Neural progenitor cell (in vitro differentiated cells): ENCODE measurements around the gene GCNT1. TPM values are rescaled to one million over a fixed set of nuclear protein-coding genes. Genes with fewer than 3 reads are reported as not detected.

Source experiments
- DNase-seq: peaks from one replicate; pipeline ENCODE4 v3.0.0-alpha.2; 2016; ENCODE audit warnings: low spot score
- H2AFZ ChIP-seq: fragments of 200-600 bp; sonication (generic); replicated peaks from 2 replicates; pipeline ENCODE4 v1.6.1; 2016; ENCODE audit warnings: antibody characterized with exemption
- H3F3A ChIP-seq: fragments of 200-600 bp; sonication (generic); 2 replicates; pipeline ENCODE4 v1.6.1; 2016; ENCODE audit warnings: antibody characterized with exemption, low read depth
- H3K27ac ChIP-seq: fragments of 200-600 bp; sonication (generic); 2 replicates; pipeline ENCODE4 v1.5.1; 2016; ENCODE audit warnings: mild to moderate bottlenecking
- H3K27me3 ChIP-seq: fragments of 200-600 bp; sonication (generic); 2 replicates; pipeline ENCODE4 v1.6.1; 2016; ENCODE audit warnings: mild to moderate bottlenecking, moderate library complexity
- H3K36me3 ChIP-seq: fragments of 200-600 bp; sonication (generic); 2 replicates; pipeline ENCODE4 v1.5.1; 2016
- H3K4me1 ChIP-seq: fragments of 200-600 bp; sonication (generic); 2 replicates; pipeline ENCODE4 v1.6.1; 2016; ENCODE audit warnings: mixed run types
- H3K4me2 ChIP-seq: fragments of 200-600 bp; sonication (generic); 2 replicates; pipeline ENCODE4 v1.6.1; 2016
- H3K4me3 ChIP-seq: fragments of 200-600 bp; sonication (generic); 2 replicates; pipeline ENCODE4 v1.5.1; 2016
- H3K79me2 ChIP-seq: fragments of 200-600 bp; sonication (generic); 2 replicates; pipeline ENCODE4 v1.6.1; 2016; ENCODE audit warnings: low read depth
- H3K9ac ChIP-seq: fragments of 200-600 bp; sonication (generic); 2 replicates; pipeline ENCODE4 v1.6.1; 2016
- H3K9me3 ChIP-seq: fragments of 200-600 bp; sonication (generic); 2 replicates; pipeline ENCODE4 v1.5.1; 2016; ENCODE audit warnings: low read depth
- H4K20me1 ChIP-seq: fragments of 200-600 bp; sonication (generic); 2 replicates; pipeline ENCODE4 v1.6.1; 2016; ENCODE audit warnings: low read depth
- H3K27ac Mint-ChIP-seq: 3 replicates; pipeline ENCODE4 v1.8.0; 2021; ENCODE audit warnings: mixed read lengths
- H3K27me3 Mint-ChIP-seq: 2 replicates; pipeline ENCODE4 v1.8.0; 2022; ENCODE audit warnings: low read depth, mild to moderate bottlenecking, inconsistent platforms, moderate library complexity, mixed read lengths; ENCODE audit not compliant: insufficient read depth
- H3K36me3 Mint-ChIP-seq: 3 replicates; pipeline ENCODE4 v1.8.0; 2021; ENCODE audit warnings: mixed read lengths
- H3K4me1 Mint-ChIP-seq: 3 replicates; pipeline ENCODE4 v1.8.0; 2021; ENCODE audit warnings: mixed read lengths
- H3K4me3 Mint-ChIP-seq: 3 replicates; pipeline ENCODE4 v1.8.0; 2021; ENCODE audit warnings: mild to moderate bottlenecking, moderate library complexity, mixed read lengths
- H3K9me3 Mint-ChIP-seq: 3 replicates; pipeline ENCODE4 v1.8.0; 2020; ENCODE audit warnings: mixed read lengths
- CTCF ChIP-seq: fragments of 200-600 bp; sonication (generic); IDR thresholded peaks from 2 replicates; pipeline ENCODE4 v1.5.1; 2017; ENCODE audit warnings: antibody characterized with exemption, mild to moderate bottlenecking
- EZH2 ChIP-seq: fragments of 200-600 bp; sonication (generic); IDR thresholded peaks from 2 replicates; pipeline ENCODE4 v1.6.1; 2017; ENCODE audit warnings: antibody characterized with exemption, mild to moderate bottlenecking, moderate library complexity
- EZH2phosphoT487 ChIP-seq: fragments of 200-600 bp; sonication (generic); IDR thresholded peaks from 2 replicates; pipeline ENCODE4 v1.6.1; 2017; ENCODE audit warnings: antibody characterized with exemption
- total RNA-seq: library from RNA; depleted of rRNA; stranded (reverse); fragments of >200 nt; gene quantifications from 2 replicates; pipeline ENCODE4 v1.2.3, GENCODE V29; 2015; ENCODE audit warnings: low replicate concordance

Gene GCNT1
- total RNA-seq, 1 donor from 2014 or later = 25.5 TPM

DNA sequence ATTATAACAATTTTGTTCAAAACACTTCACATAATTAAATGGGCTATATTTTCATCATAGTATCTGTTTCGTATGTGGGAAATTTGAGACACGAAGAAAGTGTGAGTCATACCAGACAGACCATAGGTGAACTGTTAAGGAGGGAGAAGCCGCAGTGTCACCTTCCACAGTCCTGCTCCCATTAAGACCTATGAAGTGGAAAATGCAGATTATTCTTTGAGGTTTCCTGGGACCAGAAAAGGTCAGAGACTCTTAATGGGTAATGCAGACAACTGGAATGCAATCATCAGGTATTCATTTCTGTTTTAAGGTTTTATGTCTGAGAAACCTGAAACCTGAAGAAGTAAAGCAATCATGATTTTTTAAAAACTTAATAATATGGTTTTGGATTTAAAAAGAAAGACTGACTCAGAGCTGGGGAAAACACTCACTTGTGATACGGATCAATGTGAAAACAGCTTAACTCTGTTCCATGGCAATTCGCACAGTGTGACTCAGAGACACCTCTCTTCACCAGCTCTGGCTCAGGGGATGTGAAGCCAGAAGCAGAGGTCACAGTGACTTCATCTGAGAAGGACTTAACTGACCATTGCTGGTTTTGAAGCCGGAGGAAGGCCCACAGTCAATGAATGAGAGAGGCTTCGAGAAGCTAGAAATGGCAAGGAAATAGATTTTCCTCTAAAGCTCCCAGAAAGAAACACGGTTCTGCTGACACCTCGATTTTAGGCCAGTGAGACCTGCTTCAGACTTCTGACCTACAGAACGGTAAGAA is 17.2 kb upstream of the GCNT1 start:
- H3K79me2 ChIP-seq = no peaks in the 10 kb centered on the region
- no peak overlapping the region for H3K27ac Mint-ChIP-seq

GRCh38 chr9:76443887-76444286 is 15.1 kb upstream of the GCNT1 start:
- H3K36me3 Mint-ChIP-seq = no peaks in the 10 kb centered on the region
- H3K4me1 Mint-ChIP-seq = peaks cover 12% of the 10 kb centered on the region
- no peak overlapping the region for H3K27ac ChIP-seq
- TF ChIP-seq EZH2 (no peak), EZH2phosphoT487 (no peak), CTCF (no peak)
- H3K4me2 ChIP-seq = no peak overlapping the region
- H3K36me3 ChIP-seq = no peaks in the 10 kb centered on the region
- no peak overlapping the region for H3K4me3 ChIP-seq
- DNase-seq = no peak
- H2AFZ ChIP-seq = no peak overlapping the region
- peaks cover 7% of the 10 kb centered on the region for H3K9me3 Mint-ChIP-seq
- H3K4me1 ChIP-seq = no peaks in the 10 kb centered on the region
- no peak overlapping the region for H3K9ac ChIP-seq
- no peaks in the 10 kb centered on the region for H4K20me1 ChIP-seq
- H3F3A ChIP-seq = no peaks in the 10 kb centered on the region
- H3K4me3 Mint-ChIP-seq = no peak overlapping the region
- H3K27ac Mint-ChIP-seq = peak overlapping the region; percentile 18
- no peaks in the 10 kb centered on the region for H3K9me3 ChIP-seq
- no peaks in the 10 kb centered on the region for H3K27me3 ChIP-seq
- H3K79me2 ChIP-seq = no peaks in the 10 kb centered on the region
- H3K27me3 Mint-ChIP-seq = peaks cover 4% of the 10 kb centered on the region

More for the DNA sequence above, 17.2 kb upstream of the GCNT1 start:
- Mint-ChIP-seq H3K4me3 (no peak overlapping the region), H3K4me1 (peaks cover 6% of the 10 kb centered on the region), H3K9me3 (peaks cover 8% of the 10 kb centered on the region), H3K36me3 (no peaks in the 10 kb centered on the region), H3K27me3 (peaks cover 2% of the 10 kb centered on the region)
- Histone ChIP-seq H3K27ac (no peak overlapping the region), H3K4me2 (no peak overlapping the region), H4K20me1 (no peaks in the 10 kb centered on the region), H2AFZ (no peak overlapping the region), H3F3A (no peaks in the 10 kb centered on the region), H3K36me3 (no peaks in the 10 kb centered on the region), H3K27me3 (no peaks in the 10 kb centered on the region), H3K9ac (no peak overlapping the region), H3K4me1 (no peaks in the 10 kb centered on the region), H3K9me3 (no peaks in the 10 kb centered on the region), H3K4me3 (no peak overlapping the region)
- DNase-seq = no peak
- TF ChIP-seq EZH2phosphoT487 (no peak), EZH2 (no peak), CTCF (no peak)

- Histone ChIP-seq H3K9me3 (no peaks in the 10 kb centered on the region), H3K27ac (no peak overlapping the region), H3K4me3 (no peak overlapping the region), H3K27me3 (no peaks in the 10 kb centered on the region), H4K20me1 (no peaks in the 10 kb centered on the region), H3K36me3 (no peaks in the 10 kb centered on the region), H3K79me2 (no peaks in the 10 kb centered on the region), H3K4me1 (no peaks in the 10 kb centered on the region), H3K9ac (no peak overlapping the region), H2AFZ (no peak overlapping the region), H3F3A (no peaks in the 10 kb centered on the region), H3K4me2 (no peak overlapping the region)
- Mint-ChIP-seq H3K27ac (peak overlapping the region; percentile 18), H3K36me3 (no peaks in the 10 kb centered on the region), H3K4me1 (peaks cover 12% of the 10 kb centered on the region), H3K9me3 (peaks cover 7% of the 10 kb centered on the region), H3K27me3 (peaks cover 5% of the 10 kb centered on the region), H3K4me3 (no peak overlapping the region)
- TF ChIP-seq CTCF (no peak), EZH2phosphoT487 (no peak), EZH2 (no peak)
- DNase-seq = no peak
Observed at GRCh38 chr9:76444322-76444929, 14.6 kb upstream of the GCNT1 start.
